ENCODE results near the gene NTRK2. TPM values are rescaled to one million over a fixed set of nuclear protein-coding genes. Genes with fewer than 3 reads are reported as not detected.

NTRK2 gene
- total RNA-seq: 1 to 10 TPM; 1.8 TPM

GRCh38 chr9:84669288-84670137 is at the start of gene NTRK2:
TSS of gene NTRK2 (plus strand) at chr9:84669729. CDS start at chr9:84670749, 1,020 bp downstream.
- intact Hi-C loops (cut with DNase I, micrococcal nuclease): loop anchor here in 1 of 2 experiments (2.0 to 10.0 kb wide), 3 partner anchors 273 to 755 kb away; no protein-coding TSS in a partner anchor
- ChIA-PET POLR2A (no interaction called here), CTCF (interaction anchor here (0.8 to 1.5 kb wide), 2 partner anchors 34 to 627 kb away, joined by 3 to 4 read pairs; no protein-coding TSS in a partner anchor)
- Mint-ChIP-seq H3K4me1 (peaks cover 15% of the 10 kb centered on the region), H3K4me3 (peak within 1 kb of the TSS; percentile 57), H3K36me3 (ENCODE audit: low read depth) (no peaks in the 10 kb centered on the region), H3K27me3 (peaks cover 51% of the 10 kb centered on the region), H3K27ac (no peak within 1 kb of the TSS), H3K9me3 (ENCODE audit: low read depth) (no peaks in the 10 kb centered on the region)
- DNase-seq (peak; percentile 52), ATAC-seq (peak; percentile 42)

DNA sequence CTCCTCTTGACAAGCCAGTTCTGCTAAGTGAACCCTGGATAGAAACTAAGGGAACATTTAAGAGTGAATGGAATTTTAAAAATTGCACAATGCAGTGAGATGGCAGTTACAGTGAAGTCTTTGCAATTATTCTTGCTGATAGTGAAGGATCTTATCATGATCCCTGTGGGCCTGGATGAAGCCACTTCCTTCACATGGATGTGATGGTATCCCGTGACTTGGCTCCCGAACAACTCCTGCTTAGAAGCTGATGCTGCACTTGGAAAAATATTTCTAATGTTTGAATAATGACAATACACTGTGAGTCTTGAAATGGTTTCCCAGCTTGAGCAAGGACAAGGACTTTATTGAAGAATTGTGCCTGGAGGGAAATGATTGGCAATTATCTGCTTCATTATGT is 49.2 kb upstream of the NTRK2 start:
- Mint-ChIP-seq H3K9me3 (ENCODE audit: low read depth) (no peaks in the 10 kb centered on the region), H3K4me1 (no peaks in the 10 kb centered on the region), H3K27ac (no peak overlapping the region), H3K36me3 (ENCODE audit: low read depth) (no peaks in the 10 kb centered on the region), H3K27me3 (peaks cover 2% of the 10 kb centered on the region), H3K4me3 (no peak overlapping the region)
- intact Hi-C loops (cut with DNase I, micrococcal nuclease): no loop called here
- CTCF ChIA-PET: no interaction called here
- ATAC-seq (no peak), DNase-seq (no peak)
- POLR2A ChIA-PET: no interaction called here

- ChIA-PET CTCF (no interaction called here), POLR2A (no interaction called here)
- intact Hi-C loops (cut with DNase I, micrococcal nuclease): no loop called here
- H3K4me1 Mint-ChIP-seq: no peaks in the 10 kb centered on the region
- H3K36me3 Mint-ChIP-seq (ENCODE audit: low read depth): no peaks in the 10 kb centered on the region
- no peak for DNase-seq
- no peak overlapping the region for H3K27ac Mint-ChIP-seq
- H3K4me3 Mint-ChIP-seq: no peak overlapping the region
- peaks cover 2% of the 10 kb centered on the region for H3K27me3 Mint-ChIP-seq
- ATAC-seq: no peak
- no peaks in the 10 kb centered on the region for H3K9me3 Mint-ChIP-seq (ENCODE audit: low read depth)
These were observed 47.7 kb upstream of the NTRK2 start for GRCh38 chr9:84621811-84622210.

GRCh38 chr9:84622981-84623380 is 46.5 kb upstream of the NTRK2 start:
- H3K27ac Mint-ChIP-seq: no peak overlapping the region
- no peaks in the 10 kb centered on the region for H3K4me1 Mint-ChIP-seq
- CTCF ChIA-PET: no interaction called here
- no peak for ATAC-seq
- no peak for DNase-seq
- intact Hi-C loops (cut with DNase I, micrococcal nuclease): no loop called here
- POLR2A ChIA-PET: no interaction called here
- H3K9me3 Mint-ChIP-seq (ENCODE audit: low read depth): no peaks in the 10 kb centered on the region
- no peaks in the 10 kb centered on the region for H3K36me3 Mint-ChIP-seq (ENCODE audit: low read depth)
- peaks cover 2% of the 10 kb centered on the region for H3K27me3 Mint-ChIP-seq
- H3K4me3 Mint-ChIP-seq: no peak overlapping the region

DNA sequence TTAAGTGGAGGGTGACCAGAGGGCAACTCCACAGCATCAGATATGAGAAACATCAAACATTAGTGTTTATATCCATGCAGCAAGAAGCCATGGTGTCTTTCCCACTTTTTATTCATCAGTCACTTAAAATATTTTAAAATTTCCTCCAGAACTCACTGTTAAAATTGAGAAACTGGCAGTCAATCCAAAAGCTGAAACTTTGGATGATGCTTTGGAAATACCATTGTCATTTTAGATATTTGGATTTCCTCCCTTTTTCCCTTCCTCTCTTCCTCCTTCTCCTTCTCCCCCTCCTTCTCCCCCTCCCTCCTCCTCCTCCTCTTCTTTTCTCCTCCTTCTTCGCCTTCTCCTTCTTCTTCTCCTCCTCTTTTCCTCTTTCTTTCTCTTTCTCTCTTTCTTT is 33.1 kb upstream of the NTRK2 start:
- no peak for DNase-seq
- POLR2A ChIA-PET: no interaction called here
- Mint-ChIP-seq H3K4me3 (no peak overlapping the region), H3K27ac (no peak overlapping the region), H3K9me3 (ENCODE audit: low read depth) (peaks cover 4% of the 10 kb centered on the region), H3K27me3 (no peaks in the 10 kb centered on the region), H3K36me3 (ENCODE audit: low read depth) (no peaks in the 10 kb centered on the region), H3K4me1 (no peaks in the 10 kb centered on the region)
- no peak for ATAC-seq
- CTCF ChIA-PET: interaction anchor here (1.3 kb wide), 1 partner anchor 32 kb away, joined by 3 read pairs; no protein-coding TSS in a partner anchor
- intact Hi-C loops (cut with DNase I, micrococcal nuclease): no loop called here

DNA sequence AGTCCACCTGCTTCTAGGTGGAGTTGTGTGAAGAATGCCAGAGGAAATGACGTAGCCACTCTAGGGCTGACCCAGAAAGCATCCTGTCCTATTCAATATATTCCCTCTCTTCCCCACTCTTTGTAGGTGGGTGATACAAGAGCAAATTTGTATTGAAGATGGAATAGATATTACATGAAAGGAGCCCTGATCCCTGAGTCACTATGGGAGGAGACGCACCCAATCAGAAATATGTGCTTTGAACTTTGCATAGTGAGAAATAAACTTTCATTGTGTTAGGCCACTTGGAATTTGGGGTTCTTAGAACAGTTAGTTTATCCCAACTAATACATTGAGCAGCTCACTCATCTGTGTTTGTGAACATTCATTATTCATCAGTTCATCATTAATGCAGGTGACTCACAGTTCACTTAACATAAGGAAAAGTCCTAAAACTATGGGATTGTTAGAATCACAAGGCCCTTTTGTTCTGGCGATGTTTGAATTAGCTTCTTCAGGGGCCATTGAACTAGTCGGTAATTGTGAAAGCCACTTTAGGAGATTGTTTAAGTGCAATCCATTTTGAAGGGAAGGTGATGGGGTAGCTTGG is 26.9 kb upstream of the NTRK2 start:
- H3K27ac Mint-ChIP-seq: no peak overlapping the region
- ChIA-PET POLR2A (no interaction called here), CTCF (no interaction called here)
- no peaks in the 10 kb centered on the region for H3K4me1 Mint-ChIP-seq
- no peak overlapping the region for H3K4me3 Mint-ChIP-seq
- peaks cover 6% of the 10 kb centered on the region for H3K9me3 Mint-ChIP-seq (ENCODE audit: low read depth)
- intact Hi-C loops (cut with DNase I, micrococcal nuclease): no loop called here
- DNase-seq: no peak
- no peak for ATAC-seq
- no peaks in the 10 kb centered on the region for H3K36me3 Mint-ChIP-seq (ENCODE audit: low read depth)
- no peaks in the 10 kb centered on the region for H3K27me3 Mint-ChIP-seq

DNA sequence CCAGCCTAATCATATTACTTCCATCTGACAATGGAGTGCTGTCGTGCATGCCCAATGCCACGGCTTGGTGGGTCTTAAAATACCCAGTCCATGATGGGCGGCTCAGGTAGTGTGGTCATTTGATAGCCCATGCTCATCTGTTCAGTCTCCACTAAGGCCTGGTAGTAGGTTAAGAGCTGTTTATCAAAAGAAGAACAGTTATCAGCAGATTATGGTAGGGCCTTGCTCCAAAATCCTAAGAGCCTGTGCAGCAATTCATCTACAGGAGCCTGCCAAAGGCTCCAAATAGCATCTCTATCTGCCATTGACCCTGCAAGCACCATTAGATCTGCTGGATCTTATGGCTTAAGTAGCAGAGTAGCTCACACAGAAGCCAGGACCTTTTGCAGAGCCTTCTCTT is 21.8 kb upstream of the NTRK2 start:
- CTCF ChIA-PET: no interaction called here
- Mint-ChIP-seq H3K27ac (no peak overlapping the region), H3K36me3 (ENCODE audit: low read depth) (no peaks in the 10 kb centered on the region), H3K9me3 (ENCODE audit: low read depth) (peaks cover 2% of the 10 kb centered on the region), H3K4me1 (no peaks in the 10 kb centered on the region), H3K27me3 (peaks cover 4% of the 10 kb centered on the region), H3K4me3 (no peak overlapping the region)
- DNase-seq (no peak), ATAC-seq (no peak)
- POLR2A ChIA-PET: no interaction called here
- intact Hi-C loops (cut with DNase I, micrococcal nuclease): no loop called here

DNA sequence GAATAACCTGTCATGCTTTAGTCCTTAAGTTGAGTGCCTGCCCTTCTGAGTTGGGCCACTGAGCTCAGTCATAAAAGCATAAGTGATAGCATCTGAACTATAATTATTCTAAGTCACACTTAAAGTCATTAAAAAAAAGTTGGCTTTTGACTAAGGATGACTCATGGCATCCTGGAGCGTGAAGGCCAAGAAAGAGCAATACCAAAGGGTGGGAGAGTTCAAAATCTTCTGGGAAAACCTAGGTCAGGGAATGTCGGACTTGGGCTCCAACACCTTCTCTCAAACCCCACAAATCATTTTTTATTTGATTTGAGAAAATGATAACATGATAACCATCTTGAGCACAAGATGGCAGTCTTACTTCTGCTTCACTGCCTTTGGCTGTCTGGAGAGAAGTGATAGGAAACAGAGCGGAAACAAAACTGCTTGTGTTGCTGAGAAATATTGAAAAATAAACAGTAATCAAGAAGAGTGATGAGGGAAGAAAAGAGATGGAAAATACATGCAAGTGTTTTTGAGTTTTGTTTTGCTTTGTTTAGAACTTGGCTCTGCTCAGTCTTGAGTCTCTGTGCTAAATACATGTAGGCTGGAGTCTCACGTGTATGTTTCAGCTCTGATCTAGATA is 16.9 kb upstream of the NTRK2 start:
- no peaks in the 10 kb centered on the region for H3K9me3 Mint-ChIP-seq (ENCODE audit: low read depth)
- CTCF ChIA-PET: no interaction called here

GRCh38 chr9:84655447-84655846 is 14.1 kb upstream of the NTRK2 start:
- CTCF ChIA-PET: no interaction called here
- H3K4me3 Mint-ChIP-seq: no peak overlapping the region
- no peak overlapping the region for H3K27ac Mint-ChIP-seq

More for the DNA sequence above, 16.9 kb upstream of the NTRK2 start:
- no peaks in the 10 kb centered on the region for H3K36me3 Mint-ChIP-seq (ENCODE audit: low read depth)
- peaks cover 11% of the 10 kb centered on the region for H3K27me3 Mint-ChIP-seq
- POLR2A ChIA-PET: no interaction called here
- no peak overlapping the region for H3K27ac Mint-ChIP-seq
- DNase-seq (no peak), ATAC-seq (no peak)
- H3K4me3 Mint-ChIP-seq: no peak overlapping the region
- intact Hi-C loops (cut with DNase I, micrococcal nuclease): no loop called here
- no peaks in the 10 kb centered on the region for H3K4me1 Mint-ChIP-seq

GRCh38 chr9:84659313-84659712 is 10.2 kb upstream of the NTRK2 start:
- H3K9me3 Mint-ChIP-seq (ENCODE audit: low read depth): no peaks in the 10 kb centered on the region
- no peaks in the 10 kb centered on the region for H3K36me3 Mint-ChIP-seq (ENCODE audit: low read depth)
- no peak for DNase-seq
- intact Hi-C loops (cut with DNase I, micrococcal nuclease): no loop called here
- peaks cover 12% of the 10 kb centered on the region for H3K27me3 Mint-ChIP-seq
- H3K4me1 Mint-ChIP-seq: no peaks in the 10 kb centered on the region
- no peak overlapping the region for H3K4me3 Mint-ChIP-seq
- no peak for ATAC-seq
- CTCF ChIA-PET: interaction anchor here (0.7 kb wide), 1 partner anchor 25 kb away, joined by 3 read pairs; no protein-coding TSS in a partner anchor
- POLR2A ChIA-PET: no interaction called here
- H3K27ac Mint-ChIP-seq: no peak overlapping the region

More at GRCh38 chr9:84655447-84655846, 14.1 kb upstream of the NTRK2 start:
- POLR2A ChIA-PET: no interaction called here
- no peak for ATAC-seq
- Mint-ChIP-seq H3K4me1 (no peaks in the 10 kb centered on the region), H3K36me3 (ENCODE audit: low read depth) (no peaks in the 10 kb centered on the region), H3K9me3 (ENCODE audit: low read depth) (no peaks in the 10 kb centered on the region), H3K27me3 (peaks cover 15% of the 10 kb centered on the region)
- intact Hi-C loops (cut with DNase I, micrococcal nuclease): no loop called here
- no peak for DNase-seq

- intact Hi-C loops (cut with DNase I, micrococcal nuclease): loop anchor here in 1 of 2 experiments (10.0 kb wide), 2 partner anchors 295 to 765 kb away; no protein-coding TSS in a partner anchor
These were observed 9.8 kb upstream of the NTRK2 start for GRCh38 chr9:84659773-84660172.

More at GRCh38 chr9:84659773-84660172, 9.8 kb upstream of the NTRK2 start:
- Mint-ChIP-seq H3K4me3 (no peak overlapping the region), H3K9me3 (ENCODE audit: low read depth) (no peaks in the 10 kb centered on the region), H3K4me1 (no peaks in the 10 kb centered on the region), H3K27ac (no peak overlapping the region), H3K36me3 (ENCODE audit: low read depth) (no peaks in the 10 kb centered on the region), H3K27me3 (peaks cover 12% of the 10 kb centered on the region)
- POLR2A ChIA-PET: no interaction called here
- ATAC-seq: no peak
- CTCF ChIA-PET: interaction anchor here (0.7 kb wide), 1 partner anchor 25 kb away, joined by 3 read pairs; no protein-coding TSS in a partner anchor
- DNase-seq: no peak
